ENCODE measurements around the gene PPP1R14C. TPM values are rescaled to one million over a fixed set of nuclear protein-coding genes. Genes with fewer than 3 reads are reported as not detected.

Gene PPP1R14C
- total RNA-seq, 1 donor from 2014 or later = 0.26 TPM

- no peak for TF ChIP-seq CTCF (IDR thresholded peaks at IDR 0.05)
- TF ChIP-seq EZH2phosphoT487 (IDR thresholded peaks at IDR 0.05) = no peak
- TF ChIP-seq EZH2 (IDR thresholded peaks at IDR 0.05) = no peak
- Histone ChIP-seq H3K4me3 (no peak overlapping the region), H2AFZ (replicated peaks) (no peak overlapping the region), H3K79me2 (ENCODE audit: low read depth) (no peaks in the 10 kb centered on the region), H3F3A (ENCODE audit: low read depth) (no peaks in the 10 kb centered on the region), H3K4me2 (no peak overlapping the region), H3K36me3 (no peaks in the 10 kb centered on the region), H4K20me1 (ENCODE audit: low read depth) (no peaks in the 10 kb centered on the region), H3K9me3 (ENCODE audit: low read depth) (no peaks in the 10 kb centered on the region), H3K9ac (no peak overlapping the region), H3K4me1 (peaks cover 13% of the 10 kb centered on the region), H3K27me3 (no peaks in the 10 kb centered on the region), H3K27ac (no peak overlapping the region)
- Mint-ChIP-seq H3K27me3 (ENCODE audit: insufficient read depth, low read depth) (peaks cover 10% of the 10 kb centered on the region), H3K4me1 (peaks cover 47% of the 10 kb centered on the region), H3K9me3 (peaks cover 2% of the 10 kb centered on the region), H3K4me3 (peak overlapping the region; percentile 63), H3K27ac (peak overlapping the region; percentile 5), H3K36me3 (no peaks in the 10 kb centered on the region)
- DNase-seq (ENCODE audit: low spot score) = no peak
Observed at GRCh38 chr6:150269857-150270223, 127.0 kb downstream of the PPP1R14C start.

GRCh38 chr6:150270330-150271052 is 127.6 kb downstream of the PPP1R14C start:
- H3K4me3 ChIP-seq = no peak overlapping the region
- no peak overlapping the region for H3K4me2 ChIP-seq
- H3K27me3 ChIP-seq = no peaks in the 10 kb centered on the region
- TF ChIP-seq EZH2 (IDR thresholded peaks at IDR 0.05) (no peak), CTCF (IDR thresholded peaks at IDR 0.05) (no peak), EZH2phosphoT487 (IDR thresholded peaks at IDR 0.05) (no peak)
- H3K36me3 Mint-ChIP-seq = no peaks in the 10 kb centered on the region
- no peaks in the 10 kb centered on the region for H4K20me1 ChIP-seq (ENCODE audit: low read depth)
- H3K27ac Mint-ChIP-seq = no peak overlapping the region
- peaks cover 10% of the 10 kb centered on the region for H3K27me3 Mint-ChIP-seq (ENCODE audit: insufficient read depth, low read depth)
- no peak overlapping the region for H3K27ac ChIP-seq
- DNase-seq (ENCODE audit: low spot score) = no peak
- no peak overlapping the region for H3K4me3 Mint-ChIP-seq
- no peaks in the 10 kb centered on the region for H3K36me3 ChIP-seq
- H3K9me3 ChIP-seq (ENCODE audit: low read depth) = no peaks in the 10 kb centered on the region
- no peak overlapping the region for H3K9ac ChIP-seq
- H3K4me1 Mint-ChIP-seq = peaks cover 49% of the 10 kb centered on the region
- H3F3A ChIP-seq (ENCODE audit: low read depth) = no peaks in the 10 kb centered on the region
- H3K79me2 ChIP-seq (ENCODE audit: low read depth) = no peaks in the 10 kb centered on the region
- H2AFZ ChIP-seq (replicated peaks) = no peak overlapping the region
- H3K9me3 Mint-ChIP-seq = peaks cover 2% of the 10 kb centered on the region
- H3K4me1 ChIP-seq = peaks cover 13% of the 10 kb centered on the region

GRCh38 chr6:150271172-150271500 is 128.3 kb downstream of the PPP1R14C start:
- H3K4me1 Mint-ChIP-seq = peaks cover 49% of the 10 kb centered on the region
- H3K36me3 ChIP-seq = no peaks in the 10 kb centered on the region

More at GRCh38 chr6:150271172-150271500, 128.3 kb downstream of the PPP1R14C start:
- H3K4me2 ChIP-seq = no peak overlapping the region
- H3K36me3 Mint-ChIP-seq = no peaks in the 10 kb centered on the region
- H3K4me3 Mint-ChIP-seq = no peak overlapping the region
- no peaks in the 10 kb centered on the region for H3K79me2 ChIP-seq (ENCODE audit: low read depth)
- TF ChIP-seq EZH2phosphoT487 (IDR thresholded peaks at IDR 0.05) (no peak), CTCF (IDR thresholded peaks at IDR 0.05) (no peak)
- H3K9ac ChIP-seq = no peak overlapping the region
- H3F3A ChIP-seq (ENCODE audit: low read depth) = no peaks in the 10 kb centered on the region
- no peak for DNase-seq (ENCODE audit: low spot score)
- peaks cover 13% of the 10 kb centered on the region for H3K4me1 ChIP-seq
- no peak overlapping the region for H3K27ac Mint-ChIP-seq
- no peaks in the 10 kb centered on the region for H3K9me3 ChIP-seq (ENCODE audit: low read depth)
- peaks cover 2% of the 10 kb centered on the region for H3K9me3 Mint-ChIP-seq
- H4K20me1 ChIP-seq (ENCODE audit: low read depth) = no peaks in the 10 kb centered on the region
- peaks cover 10% of the 10 kb centered on the region for H3K27me3 Mint-ChIP-seq (ENCODE audit: insufficient read depth, low read depth)
- no peak overlapping the region for H3K27ac ChIP-seq
- no peak overlapping the region for H3K4me3 ChIP-seq
- H2AFZ ChIP-seq (replicated peaks) = no peak overlapping the region
- H3K27me3 ChIP-seq = no peaks in the 10 kb centered on the region

All from neural progenitor cell (in vitro differentiated cells).